AG04450 (cell line): ENCODE results near the gene ADGRF3. TPM values are rescaled to one million over a fixed set of nuclear protein-coding genes. Genes with fewer than 3 reads are reported as not detected.

Source experiments
- CTCF ChIA-PET: fragments of 300-600, 350-600 bp; formaldehyde crosslinking; extraction: SDS; loops from one replicate; lab custom pipeline; 2022; ENCODE audit warnings: antibody characterized with exemption, inconsistent platforms; lab: Charles Lee
- POLR2A ChIA-PET: fragments of 350-600 bp; formaldehyde crosslinking; extraction: SDS; loops from one replicate; lab custom pipeline; 2021; ENCODE audit warnings: antibody characterized with exemption, inconsistent platforms; lab: Yijun Ruan, JAX
- DNase-seq: peaks from one replicate; pipeline ENCODE4 v3.0.0-alpha.2; 2011; ENCODE audit warnings: low read depth, low spot score
- H3K27ac ChIP-seq: one replicate; pipeline ENCODE4 v1.5.1; 2012; ENCODE audit warnings: low read depth, low read length, control low read depth
- H3K27me3 ChIP-seq: one replicate; pipeline ENCODE4 v1.6.0; 2012; ENCODE audit warnings: low read length; ENCODE audit not compliant: control insufficient read depth, insufficient read depth
- H3K4me3 ChIP-seq: 2 replicates; pipeline ENCODE4 v1.5.1; 2011; ENCODE audit warnings: mild to moderate bottlenecking, low read depth, low read length, control low read depth
- H3K9me3 ChIP-seq: 2 replicates; pipeline ENCODE4 v1.5.1; 2012; ENCODE audit warnings: low read length; ENCODE audit not compliant: control insufficient read depth, insufficient read depth
- CTCF ChIP-seq: IDR thresholded peaks from 2 replicates; pipeline ENCODE4 v1.5.1; 2011; ENCODE audit warnings: low read depth, low read length, control low read depth, inconsistent platforms
- polyA plus RNA-seq: library from polyadenylated mRNA; depleted of rRNA; stranded (reverse); fragments of >200 nt; gene quantifications from 2 replicates; pipeline ENCODE4 v1.2.3, GENCODE V29; 2011

Gene ADGRF3
- polyA plus RNA-seq, 1 experiment = not detected

- DNase-seq = no peak
- peak overlapping the region; percentile 94 for H3K4me3 ChIP-seq
- no peak for TF ChIP-seq CTCF
- no peaks in the 10 kb centered on the region for H3K9me3 ChIP-seq
- H3K27ac ChIP-seq = peak overlapping the region; percentile 87
- no peaks in the 10 kb centered on the region for H3K27me3 ChIP-seq
- POLR2A ChIA-PET = interaction anchor here (0.5 to 1.2 kb wide), 5 partner anchors 10 to 975 kb away, joined by 3 to 4 read pairs (median 3); partner anchors contain the start of genes HADHA and HADHB
- CTCF ChIA-PET = interaction anchor here (2.7 kb wide), 1 partner anchor 14 kb away, joined by 12 read pairs; no protein-coding TSS in a partner anchor
Observed at GRCh38 chr2:26345283-26345544, 1.4 kb downstream of the ADGRF3 start.

- Histone ChIP-seq H3K27me3 (no peaks in the 10 kb centered on the region), H3K9me3 (no peaks in the 10 kb centered on the region), H3K27ac (peak overlapping the region; percentile 35), H3K4me3 (peak overlapping the region; percentile 94)
- no peak for DNase-seq
- no peak for TF ChIP-seq CTCF
- CTCF ChIA-PET = interaction anchor here (2.7 kb wide), 1 partner anchor 13 kb away, joined by 12 read pairs; no protein-coding TSS in a partner anchor
- POLR2A ChIA-PET = interaction anchor here (0.5 to 1.2 kb wide), 2 partner anchors 100 to 975 kb away, joined by 3 to 4 read pairs; partner anchors contain the start of genes HADHA and HADHB
Observed at GRCh38 chr2:26344581-26345282, 1.9 kb downstream of the ADGRF3 start.

GRCh38 chr2:26340831-26341230 is 5.8 kb downstream of the ADGRF3 start:
- DNase-seq = no peak
- ChIA-PET CTCF (no interaction called here), POLR2A (no interaction called here)
- no peak overlapping the region for H3K27ac ChIP-seq
- H3K9me3 ChIP-seq = no peaks in the 10 kb centered on the region
- TF ChIP-seq CTCF = no peak
- H3K4me3 ChIP-seq = no peak overlapping the region
- no peaks in the 10 kb centered on the region for H3K27me3 ChIP-seq

GRCh38 chr2:26337298-26337697 is 9.3 kb downstream of the ADGRF3 start:
- CTCF ChIA-PET = no interaction called here

More at GRCh38 chr2:26337298-26337697, 9.3 kb downstream of the ADGRF3 start:
- no peak for TF ChIP-seq CTCF
- H3K27ac ChIP-seq = no peak overlapping the region
- POLR2A ChIA-PET = no interaction called here
- H3K4me3 ChIP-seq = no peak overlapping the region
- H3K27me3 ChIP-seq = peaks cover 5% of the 10 kb centered on the region
- no peaks in the 10 kb centered on the region for H3K9me3 ChIP-seq
- DNase-seq = no peak
